Natural killer cell treated with Interleukin-12 subunit alpha and Interleukin-12 subunit beta and Interleukin-15 and Interleukin-18, amount 100 ng/mL, for 72 hours (primary cell): ENCODE results near the gene RACK1. TPM values are rescaled to one million over a fixed set of nuclear protein-coding genes. Genes with fewer than 3 reads are reported as not detected.

ENCODE experiments used
- ATAC-seq, 2 donors: fragments of 150-1000 bp; cut with Tn5 transposase in 1 of 2; sonication (Bioruptor Pico), chemical (Tn5 transposase) in 1 of 2; 2 replicates each; pipeline ENCODE4 v1.10.0; 2021
- DNase-seq: peaks from one replicate; pipeline ENCODE4 v3.0.0; 2022; ENCODE audit warnings: low spot score
- H3K27ac Mint-ChIP-seq, 2 donors: 1 replicate in 1 of 2; 2 replicates in 1 of 2; pipeline ENCODE4 v1.8.0; 2022; ENCODE audit warnings: mixed read lengths in 2 of 2, mild to moderate bottlenecking in 1 of 2, moderate library complexity in 1 of 2
- H3K27me3 Mint-ChIP-seq, 2 donors: 1 replicate in 1 of 2; 2 replicates in 1 of 2; pipeline ENCODE4 v1.8.0; 2022; ENCODE audit warnings: mixed read lengths in 2 of 2
- H3K36me3 Mint-ChIP-seq: one replicate; pipeline ENCODE4 v1.8.0; 2022; ENCODE audit warnings: mixed read lengths
- H3K4me1 Mint-ChIP-seq, 2 donors: 1 replicate in 1 of 2; 2 replicates in 1 of 2; pipeline ENCODE4 v1.8.0; 2022; ENCODE audit warnings: low read depth in 2 of 2, mixed read lengths in 2 of 2, mild to moderate bottlenecking in 1 of 2
- H3K4me3 Mint-ChIP-seq: one replicate; pipeline ENCODE4 v1.8.0; 2022; ENCODE audit warnings: mixed read lengths
- H3K9me3 Mint-ChIP-seq: 2 replicates; pipeline ENCODE4 v1.8.0; 2022; ENCODE audit warnings: mixed read lengths
- total RNA-seq, 2 donors: library from RNA; stranded (reverse); gene quantifications; one replicate each; pipeline ENCODE4 v1.2.3, GENCODE V29; 2022

Gene RACK1
- total RNA-seq, 2 donors from 2014 or later: 1,525 to 1,671 TPM

DNA sequence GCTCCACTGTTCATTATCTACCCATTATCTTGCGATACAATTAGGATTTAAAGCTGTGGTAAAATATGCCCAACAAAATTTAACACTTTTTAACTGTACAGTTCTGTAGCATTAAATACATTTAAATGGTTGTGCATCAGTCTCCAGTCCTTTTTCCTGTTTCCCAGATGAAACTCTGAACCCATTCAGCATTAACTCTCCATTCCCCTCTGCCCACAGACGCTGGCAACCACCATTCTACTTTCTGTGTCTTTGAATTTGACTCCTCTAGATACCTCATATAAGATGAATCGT lies 35.8 kb downstream of the RACK1 start:
- no peak for DNase-seq
- H3K4me3 Mint-ChIP-seq: peak overlapping the region; percentile 98
- ATAC-seq: no peak
- H3K27ac Mint-ChIP-seq: peak overlapping the region; percentile 94 to 96
- no peaks in the 10 kb centered on the region for H3K9me3 Mint-ChIP-seq
- peaks cover 35 to 36% of the 10 kb centered on the region in 2 donors for H3K4me1 Mint-ChIP-seq
- peaks cover 14 to 25% of the 10 kb centered on the region in 2 donors for H3K27me3 Mint-ChIP-seq
- H3K36me3 Mint-ChIP-seq: peaks cover 16% of the 10 kb centered on the region

DNA sequence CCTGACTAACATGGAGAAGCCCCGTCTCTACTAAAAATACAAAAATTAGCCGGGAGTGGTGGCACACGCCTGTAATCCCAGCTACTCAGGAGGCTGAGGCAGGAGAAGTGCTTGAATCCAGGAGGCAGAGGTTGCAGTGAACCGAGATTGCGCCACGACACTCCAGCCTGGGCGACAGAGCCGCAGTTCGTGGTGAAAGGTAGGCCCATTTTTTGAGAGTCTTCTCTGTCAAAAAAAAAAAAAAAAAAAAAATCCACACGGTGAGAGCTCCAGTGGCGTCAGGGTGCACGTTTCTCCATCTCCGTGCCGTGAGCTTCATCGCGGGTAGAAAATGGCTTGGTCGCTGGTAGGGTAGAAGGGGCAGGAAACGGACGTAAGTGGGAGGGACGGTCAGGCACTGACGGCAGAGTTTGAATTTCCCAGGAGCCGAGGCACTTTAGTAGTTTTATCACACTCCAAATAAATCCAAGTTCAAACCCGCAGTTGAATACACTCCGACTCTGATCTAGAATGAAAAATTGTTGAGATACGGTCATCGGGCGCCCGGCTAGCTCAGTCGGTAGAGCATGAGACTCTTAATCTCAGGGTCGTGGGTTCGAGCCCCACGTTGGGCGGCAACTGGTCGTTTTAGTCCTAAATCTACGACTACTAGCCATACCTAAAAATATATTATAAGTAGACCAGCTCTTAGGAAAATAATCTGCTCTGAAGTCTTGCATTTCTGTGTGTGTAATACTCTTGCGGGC lies 36.3 kb downstream of the RACK1 start:
- H3K27ac Mint-ChIP-seq: peak overlapping the region; percentile 94 to 96
- DNase-seq: peak; percentile 80
- peaks cover 14 to 26% of the 10 kb centered on the region in 2 donors for H3K27me3 Mint-ChIP-seq
- H3K36me3 Mint-ChIP-seq: peaks cover 16% of the 10 kb centered on the region
- peaks cover 35 to 36% of the 10 kb centered on the region in 2 donors for H3K4me1 Mint-ChIP-seq
- H3K9me3 Mint-ChIP-seq: no peaks in the 10 kb centered on the region
- H3K4me3 Mint-ChIP-seq: peak overlapping the region; percentile 98
- ATAC-seq: peak; percentile 77

DNA sequence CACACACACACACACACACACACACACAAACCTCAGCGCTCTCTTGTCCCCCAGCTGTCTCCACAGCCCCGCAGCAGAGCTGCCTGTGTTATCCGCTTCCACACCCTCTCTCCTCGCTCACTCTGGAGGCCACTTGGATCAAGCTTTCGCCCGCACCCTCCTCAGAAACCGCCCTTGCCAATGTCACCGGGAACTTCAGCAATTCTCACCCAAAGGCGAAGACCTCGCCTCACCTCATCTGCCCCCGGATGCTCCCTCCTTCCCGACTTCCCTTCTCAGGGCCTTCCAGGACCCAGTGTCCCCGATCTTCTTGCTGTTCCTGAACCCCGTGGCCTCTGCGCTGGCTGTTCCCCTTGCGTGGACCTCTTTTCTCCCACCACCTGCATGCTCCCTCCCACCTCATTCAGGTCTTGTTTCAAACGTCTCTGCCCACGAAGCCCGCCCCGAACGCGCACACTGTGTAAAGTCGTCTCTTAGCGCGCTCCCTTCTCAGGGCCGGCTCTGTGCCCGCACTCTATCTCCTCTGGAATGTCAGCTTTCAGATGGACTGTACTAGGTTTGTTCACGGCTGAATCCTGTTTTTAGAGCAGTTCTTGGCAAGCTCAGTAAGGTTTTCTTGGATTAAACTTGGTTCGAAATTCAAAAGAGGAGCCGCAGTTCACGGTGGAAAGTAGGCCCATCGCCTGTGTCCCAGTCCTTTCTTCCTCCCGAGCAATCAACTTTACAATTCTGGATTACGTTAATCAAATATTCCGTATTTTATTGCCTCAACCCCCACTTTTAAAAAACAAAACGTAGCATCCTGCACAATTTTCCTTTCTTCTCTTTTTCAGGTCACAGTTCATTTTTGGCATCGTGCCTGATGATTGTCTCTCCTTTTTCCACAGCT lies 37.7 kb downstream of the RACK1 start:
- Mint-ChIP-seq H3K4me1 (peaks cover 35 to 36% of the 10 kb centered on the region in 2 donors), H3K9me3 (no peaks in the 10 kb centered on the region), H3K27me3 (peaks cover 14 to 30% of the 10 kb centered on the region in 2 donors), H3K27ac (peak overlapping the region; percentile 94 to 96), H3K4me3 (peak overlapping the region; percentile 98), H3K36me3 (peaks cover 16% of the 10 kb centered on the region)
- ATAC-seq (no peak), DNase-seq (no peak)

DNA sequence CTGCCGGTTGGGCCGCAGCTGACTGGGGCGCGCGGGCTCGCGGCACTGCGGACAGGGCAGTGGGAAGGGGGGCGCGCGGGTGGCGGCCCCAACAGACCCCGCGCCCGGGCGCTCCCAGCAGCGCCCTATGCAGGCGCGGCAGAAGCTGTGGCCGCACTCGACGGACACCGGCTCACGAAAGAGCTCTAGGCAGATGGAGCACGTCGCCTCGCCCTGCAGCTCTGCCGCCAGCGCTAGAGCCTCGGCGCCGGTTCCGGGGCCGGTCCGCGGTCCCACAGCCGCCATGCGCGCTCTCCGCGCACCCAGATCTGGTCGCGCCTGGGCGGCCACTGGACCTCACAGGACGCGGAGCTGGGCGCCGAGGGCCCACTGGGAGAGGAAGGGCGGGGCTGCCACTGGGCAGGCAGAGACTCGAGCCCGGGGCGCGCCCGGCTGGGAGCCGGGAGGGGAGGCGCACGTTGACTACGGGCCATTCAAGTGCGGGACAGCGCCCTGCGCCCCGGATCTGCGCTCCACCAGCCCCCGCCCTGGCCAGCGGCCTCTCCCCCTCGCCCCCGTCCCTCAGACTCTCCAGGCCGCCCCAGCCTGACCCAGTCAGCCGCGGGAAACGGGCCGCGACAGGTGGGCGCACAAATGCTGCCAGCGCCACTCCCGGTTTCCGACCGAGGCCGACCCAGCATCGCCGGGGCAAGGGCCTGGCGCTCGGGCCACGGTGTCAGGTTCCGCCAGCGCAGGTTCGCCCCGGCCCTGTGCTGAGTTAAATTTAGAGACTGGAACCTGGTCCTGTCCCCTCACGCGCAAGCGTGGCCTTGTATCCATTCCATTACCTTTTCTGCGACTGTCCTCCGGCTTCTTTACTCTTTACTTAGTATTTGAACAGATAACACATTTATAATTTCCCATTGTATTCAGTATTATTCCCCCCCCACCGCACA lies 38.6 kb downstream of the RACK1 start, which contains the start of gene TRIM7:
Gene TRIM7 (minus strand): TSS at position 371 of the 935 bp plus-strand sequence. CDS start 86 bp downstream, at position 285.
- peaks cover 14 to 30% of the 10 kb centered on the region in 2 donors for H3K27me3 Mint-ChIP-seq
- ATAC-seq (no peak), DNase-seq (no peak)
- H3K27ac Mint-ChIP-seq: peak within 1 kb of the TSS; percentile 94 to 96
- H3K36me3 Mint-ChIP-seq: peaks cover 16% of the 10 kb centered on the region
- H3K9me3 Mint-ChIP-seq: no peaks in the 10 kb centered on the region
- H3K4me3 Mint-ChIP-seq: peak within 1 kb of the TSS; percentile 98
- H3K4me1 Mint-ChIP-seq: peaks cover 35 to 36% of the 10 kb centered on the region in 2 donors

DNA sequence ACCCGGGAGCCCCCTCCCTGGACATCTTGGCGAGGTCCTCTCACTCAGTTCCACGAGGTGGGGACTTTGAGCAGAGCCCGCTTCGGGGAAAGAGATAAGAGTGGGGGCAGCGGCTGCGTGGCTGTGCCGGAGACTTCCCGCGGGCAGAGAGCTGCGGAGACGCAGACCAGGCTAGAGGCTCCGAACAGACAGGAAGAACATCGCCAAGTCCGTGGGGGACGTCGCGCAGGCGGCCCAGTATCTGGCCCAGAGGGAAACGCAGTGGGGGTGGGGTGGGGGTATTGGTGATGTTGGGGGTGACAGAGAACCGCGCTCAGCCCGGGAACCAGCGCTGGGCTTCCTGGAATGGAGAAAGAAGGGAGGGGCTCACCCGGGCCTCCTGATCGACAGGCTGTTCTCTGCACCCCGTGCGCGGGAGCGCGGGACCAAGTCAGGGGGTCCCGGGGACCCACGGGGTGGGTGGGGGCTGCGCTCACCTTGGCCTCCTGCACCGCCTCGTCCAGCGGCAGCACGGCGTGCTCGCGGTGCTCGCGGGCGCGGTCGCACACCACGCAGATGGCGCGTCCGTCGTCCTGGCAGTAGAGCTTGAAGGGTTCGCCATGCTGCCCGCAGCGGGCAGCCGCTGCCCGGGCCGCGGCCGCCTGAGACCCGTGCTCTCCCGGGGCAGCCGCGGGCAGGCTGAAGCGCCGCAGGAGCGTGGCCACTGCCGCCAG lies 39.4 kb downstream of the RACK1 start:
- H3K36me3 Mint-ChIP-seq: peaks cover 16% of the 10 kb centered on the region
- H3K4me1 Mint-ChIP-seq: peaks cover 35 to 36% of the 10 kb centered on the region in 2 donors
- peaks cover 14 to 30% of the 10 kb centered on the region in 2 donors for H3K27me3 Mint-ChIP-seq
- no peaks in the 10 kb centered on the region for H3K9me3 Mint-ChIP-seq
- no peak for DNase-seq
- no peak for ATAC-seq
- H3K27ac Mint-ChIP-seq: peak overlapping the region in 1 of 2 donors; percentile 24
- H3K4me3 Mint-ChIP-seq: peak overlapping the region; percentile 68

DNA sequence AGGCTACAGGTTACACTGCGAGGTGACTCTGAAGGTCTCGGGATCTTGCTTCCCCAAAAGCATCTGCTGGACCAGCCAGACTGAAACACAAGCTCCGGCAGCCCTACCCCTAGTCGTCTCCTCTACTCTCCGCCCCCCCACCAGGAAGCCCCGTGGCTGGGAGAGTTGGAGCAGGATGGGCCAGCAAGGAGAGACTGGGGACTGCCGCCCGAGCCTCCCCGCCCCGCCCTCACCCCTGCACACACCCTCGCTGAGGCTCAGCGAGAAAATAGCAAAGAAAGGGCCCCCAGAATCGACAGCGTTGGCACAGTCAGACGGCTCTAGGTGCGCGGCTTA lies 40.0 kb downstream of the RACK1 start:
- peak overlapping the region in 1 of 2 donors; percentile 24 for H3K27ac Mint-ChIP-seq
- ATAC-seq (no peak), DNase-seq (no peak)
- no peaks in the 10 kb centered on the region for H3K9me3 Mint-ChIP-seq
- H3K4me1 Mint-ChIP-seq: peaks cover 35 to 36% of the 10 kb centered on the region in 2 donors
- H3K36me3 Mint-ChIP-seq: peaks cover 16% of the 10 kb centered on the region
- peak overlapping the region; percentile 68 for H3K4me3 Mint-ChIP-seq
- H3K27me3 Mint-ChIP-seq: peaks cover 14 to 30% of the 10 kb centered on the region in 2 donors

DNA sequence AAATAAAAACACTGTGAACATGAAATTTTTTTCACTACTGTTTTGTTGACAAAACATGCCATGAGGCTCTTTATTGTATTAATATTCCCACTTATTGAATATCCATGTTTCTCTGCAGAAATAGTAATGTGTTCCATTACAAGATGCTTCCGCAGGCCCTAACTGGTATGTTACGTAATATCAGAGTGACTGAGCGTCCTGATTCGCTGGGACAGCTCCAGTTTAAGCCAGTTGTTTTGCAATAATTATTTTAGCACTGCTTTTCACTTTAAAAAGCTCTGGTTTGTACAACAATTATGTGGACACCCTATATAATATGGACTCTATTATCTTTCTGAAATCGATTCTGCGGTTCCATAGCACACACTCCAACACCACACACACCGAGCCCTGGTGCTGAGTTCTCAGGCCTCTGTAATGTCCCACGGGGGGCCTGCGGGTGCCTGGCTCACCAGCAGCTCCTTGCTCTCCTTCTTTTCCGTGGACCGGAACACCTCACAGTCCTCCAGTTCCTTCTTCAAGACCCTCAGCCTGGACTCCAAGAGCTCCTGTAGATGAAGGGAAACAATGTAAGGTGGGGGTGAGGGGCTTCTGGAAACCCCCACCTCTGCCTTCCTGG lies 40.5 kb downstream of the RACK1 start:
- no peak for ATAC-seq
- Mint-ChIP-seq H3K4me3 (peak overlapping the region; percentile 68), H3K27ac (no peak overlapping the region), H3K27me3 (peaks cover 14 to 30% of the 10 kb centered on the region in 2 donors), H3K9me3 (no peaks in the 10 kb centered on the region), H3K36me3 (peaks cover 16% of the 10 kb centered on the region), H3K4me1 (peaks cover 33% of the 10 kb centered on the region in 2 donors)
- no peak for DNase-seq

DNA sequence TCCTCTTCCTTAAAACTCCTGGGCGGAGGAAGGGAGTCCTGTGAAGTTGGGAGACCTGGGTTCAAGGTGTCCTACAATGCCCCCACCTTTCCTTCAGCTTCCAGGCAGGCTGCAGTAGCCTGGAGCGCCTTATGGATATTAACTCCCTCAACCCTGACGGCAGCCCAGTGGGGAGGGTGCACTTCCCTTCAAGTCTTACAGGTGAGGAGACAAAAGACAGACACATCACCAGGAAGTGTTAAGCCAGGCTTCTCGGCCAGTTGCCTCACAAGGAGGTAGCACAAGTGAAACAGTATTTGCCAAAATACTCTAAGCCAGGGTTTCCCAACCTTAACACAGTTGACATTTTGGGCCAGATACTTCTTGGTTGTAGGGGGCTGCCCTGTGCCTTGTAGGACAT lies 42.9 kb downstream of the RACK1 start:
- Mint-ChIP-seq H3K9me3 (no peaks in the 10 kb centered on the region), H3K4me1 (peaks cover 10% of the 10 kb centered on the region in 2 donors), H3K27ac (no peak overlapping the region), H3K27me3 (peaks cover 10 to 20% of the 10 kb centered on the region in 2 donors), H3K4me3 (no peak overlapping the region), H3K36me3 (peaks cover 2% of the 10 kb centered on the region)
- ATAC-seq: no peak
- DNase-seq: no peak

DNA sequence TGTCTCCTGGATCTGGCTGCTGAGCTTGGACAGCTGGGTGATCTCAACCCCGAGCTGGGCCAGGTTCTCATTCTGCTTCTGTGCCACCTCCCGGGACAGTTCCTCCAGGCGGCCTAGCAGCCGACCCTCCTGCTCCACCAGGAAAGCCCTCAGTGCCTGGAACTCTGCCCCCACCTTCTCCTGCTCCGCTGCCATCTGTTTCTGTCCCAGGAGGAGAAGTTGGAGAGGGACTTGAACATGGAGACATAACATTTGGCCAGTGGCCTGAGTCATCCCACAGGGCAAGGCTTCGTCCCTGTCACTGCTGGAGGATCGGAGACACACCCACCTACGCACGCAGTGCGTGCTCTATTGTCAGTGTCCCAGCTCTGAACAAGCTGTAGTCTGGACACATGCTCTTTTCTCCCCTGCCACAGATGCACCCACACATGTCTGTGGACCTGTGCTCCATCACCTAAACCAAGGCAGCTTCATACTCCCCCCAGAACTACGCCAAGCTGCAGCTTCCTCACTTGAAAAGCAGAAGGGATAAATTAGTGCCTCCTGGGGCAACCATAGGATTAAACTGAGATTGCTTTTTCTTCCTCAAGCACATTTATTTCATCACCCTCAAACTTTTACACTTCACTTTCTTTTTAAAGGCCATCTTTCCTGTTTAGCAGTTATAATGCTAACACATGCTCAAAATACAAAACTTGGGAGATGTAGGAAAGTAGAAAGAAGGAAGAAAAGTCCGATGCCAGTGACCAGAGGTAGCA lies 43.6 kb downstream of the RACK1 start:
- Mint-ChIP-seq H3K4me1 (peaks cover 5% of the 10 kb centered on the region in 2 donors), H3K9me3 (no peaks in the 10 kb centered on the region), H3K4me3 (no peak overlapping the region), H3K27ac (no peak overlapping the region), H3K36me3 (no peaks in the 10 kb centered on the region), H3K27me3 (peaks cover 8 to 13% of the 10 kb centered on the region in 2 donors)
- no peak for DNase-seq
- no peak for ATAC-seq

DNA sequence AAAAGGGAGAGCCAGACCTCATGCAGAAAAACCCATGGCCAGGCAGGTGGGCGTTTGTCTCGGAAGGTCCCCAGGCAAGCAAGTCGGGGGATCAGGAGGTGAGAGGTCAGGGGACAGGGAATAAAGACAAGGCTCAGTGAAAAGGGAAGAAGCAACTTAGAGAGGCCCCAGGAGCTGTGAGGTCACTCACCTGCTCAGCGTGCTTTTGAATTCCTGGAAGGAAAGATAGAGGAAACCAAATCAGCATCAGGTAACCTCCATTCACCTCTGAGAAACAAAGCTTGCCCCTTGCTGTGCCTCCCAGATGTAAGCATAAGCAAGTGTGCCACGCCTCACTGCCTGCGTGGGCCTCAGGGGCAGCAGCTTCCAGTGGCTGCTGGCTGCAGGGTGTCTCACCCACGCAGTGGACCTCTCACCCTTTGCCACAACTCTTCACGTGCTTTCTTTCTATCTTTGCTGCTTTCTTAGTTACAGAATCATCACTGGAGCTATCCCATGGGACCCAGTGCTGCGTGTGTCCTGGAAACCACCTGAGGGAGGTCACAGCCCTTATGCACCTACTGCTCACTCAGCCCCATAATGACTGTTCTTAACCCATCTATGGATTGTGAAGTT lies 44.7 kb downstream of the RACK1 start:
- DNase-seq (no peak), ATAC-seq (no peak)
- Mint-ChIP-seq H3K4me3 (no peak overlapping the region), H3K27ac (no peak overlapping the region), H3K9me3 (no peaks in the 10 kb centered on the region), H3K36me3 (no peaks in the 10 kb centered on the region), H3K27me3 (peaks cover 6 to 13% of the 10 kb centered on the region in 2 donors), H3K4me1 (peaks cover 2 to 3% of the 10 kb centered on the region in 2 donors)

DNA sequence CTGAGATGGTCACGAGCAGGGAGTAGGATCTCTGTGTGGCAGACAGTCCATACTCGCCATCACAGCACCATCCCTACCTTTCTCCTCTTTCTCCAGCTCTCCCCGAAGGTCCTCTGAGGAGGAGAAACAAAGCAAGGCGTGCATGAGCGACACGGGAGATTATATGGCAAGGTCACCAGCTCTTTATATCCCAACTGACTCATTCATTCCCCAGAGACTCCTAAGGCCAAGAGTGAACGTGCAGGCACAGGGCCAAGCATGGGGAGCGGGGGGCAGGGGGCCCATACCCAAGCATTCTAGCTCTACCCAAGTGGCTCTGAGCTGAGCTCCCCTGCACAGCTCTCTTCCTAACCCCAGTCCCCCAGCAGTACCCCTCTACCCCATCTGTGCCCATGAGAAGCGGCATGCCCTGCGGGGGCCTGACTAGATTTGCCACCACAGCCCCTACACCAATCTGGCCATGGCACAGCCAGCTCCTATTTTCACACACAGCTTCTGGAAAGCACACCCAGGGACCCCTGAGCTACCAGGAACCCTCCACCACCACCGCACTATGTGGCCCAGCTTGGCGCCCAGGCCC lies 45.5 kb downstream of the RACK1 start:
- Mint-ChIP-seq H3K27ac (no peak overlapping the region), H3K4me3 (no peak overlapping the region), H3K9me3 (no peaks in the 10 kb centered on the region), H3K36me3 (no peaks in the 10 kb centered on the region), H3K4me1 (no peaks in the 10 kb centered on the region), H3K27me3 (peaks cover 4 to 8% of the 10 kb centered on the region in 2 donors)
- peak in 1 of 2 donors; percentile 7 for ATAC-seq
- DNase-seq: no peak
